NCI-H460 (cell line): ENCODE results near the gene PRPS2. TPM values are rescaled to one million over a fixed set of nuclear protein-coding genes. Genes with fewer than 3 reads are reported as not detected.

ENCODE experiments used
- DNase-seq: peaks from one replicate; pipeline ENCODE4 v3.0.0-alpha.2; 2016; ENCODE audit warnings: low read depth; ENCODE audit errors: extremely low read depth
- polyA plus RNA-seq: library from polyadenylated mRNA; depleted of rRNA; stranded (reverse); fragments of >200 nt; gene quantifications from 2 replicates; pipeline ENCODE4 v1.2.3, GENCODE V29; 2014; cell fraction: nucleus; rRNA removed
- total RNA-seq: library from RNA; depleted of rRNA; stranded (reverse); fragments of >200 nt; shearing (Covaris generic); gene quantifications from 2 replicates; pipeline ENCODE4 v1.2.3, GENCODE V29; 2014; rRNA removed

Gene PRPS2
- total RNA-seq: 55.0 and 55.9 TPM in 2 replicates
- polyA plus RNA-seq: 82.5 and 93.6 TPM in 2 replicates

GRCh38 chrX:12791257-12792228 is at the start of gene PRPS2:
PRPS2 (plus strand) TSS chrX:12791412; CDS start chrX:12791498, 86 bp downstream.
- DNase-seq: peak; percentile 34

GRCh38 chrX:12741416-12741815 is 49.8 kb upstream of the PRPS2 start:
- DNase-seq: no peak

GRCh38 chrX:12747433-12747832 is 43.8 kb upstream of the PRPS2 start:
- DNase-seq: no peak

GRCh38 chrX:12751887-12752286 is 39.3 kb upstream of the PRPS2 start:
- DNase-seq: no peak

GRCh38 chrX:12753366-12753765 is 37.8 kb upstream of the PRPS2 start:
- no peak for DNase-seq

GRCh38 chrX:12758291-12758690 is 32.9 kb upstream of the PRPS2 start:
- DNase-seq: no peak

- no peak for DNase-seq
These were observed 23.4 kb upstream of the PRPS2 start for GRCh38 chrX:12767856-12768255.

- no peak for DNase-seq
These were observed 22.7 kb upstream of the PRPS2 start for GRCh38 chrX:12768491-12768890.

- DNase-seq: peak; percentile 15
These were observed 20.8 kb upstream of the PRPS2 start for GRCh38 chrX:12770440-12770839.

GRCh38 chrX:12771445-12772069 is 19.7 kb upstream of the PRPS2 start:
- peak; percentile 7 for DNase-seq

GRCh38 chrX:12777670-12778069 is 13.5 kb upstream of the PRPS2 start:
- no peak for DNase-seq

- no peak for DNase-seq
These were observed 11.7 kb upstream of the PRPS2 start for GRCh38 chrX:12779534-12779933.

GRCh38 chrX:12788645-12789044 is 2.6 kb upstream of the PRPS2 start:
- DNase-seq: no peak

GRCh38 chrX:12789976-12790375 is 1.2 kb upstream of the PRPS2 start:
- no peak for DNase-seq

- no peak for DNase-seq
These were observed 341 bp upstream of the PRPS2 start for GRCh38 chrX:12790885-12791256.

- no peak for DNase-seq
These were observed 1.5 kb downstream of the PRPS2 start for GRCh38 chrX:12792711-12793110.

- DNase-seq: no peak
These were observed 3.4 kb downstream of the PRPS2 start for GRCh38 chrX:12794654-12795053.

GRCh38 chrX:12798601-12799000 is 7.4 kb downstream of the PRPS2 start:
- DNase-seq: no peak

- DNase-seq: no peak
These were observed 7.9 kb downstream of the PRPS2 start for GRCh38 chrX:12799118-12799517.

GRCh38 chrX:12802741-12803140 is 11.5 kb downstream of the PRPS2 start:
- DNase-seq: no peak

GRCh38 chrX:12804655-12805054 is 13.4 kb downstream of the PRPS2 start:
- no peak for DNase-seq

- no peak for DNase-seq
These were observed 14.1 kb downstream of the PRPS2 start for GRCh38 chrX:12805333-12805732.
